ENCODE data around the gene FBXW7.
A peak's percentile ranks its signal among the peaks of the same experiment; 100 is the strongest.
"Not testable (repeated sequence)": the region's sequence is repeated elsewhere in the genome, so short reads cannot be mapped to it uniquely, and the experiment has no call there.

FBXW7 gene

GRCh38 chr4:152535903-152536544, at the start of gene FBXW7:
Gene FBXW7, minus strand, starts transcription at chr4:152536092. Its CDS starts 124,289 bp downstream, at chr4:152411803.
- DNase-seq: peak; percentile 99

- DNase-seq: no peak
These were observed 49.1 kb upstream of the FBXW7 start for GRCh38 chr4:152585023-152585441.

GRCh38 chr4:152581536-152582160, 45.8 kb upstream of the FBXW7 start:
- DNase-seq: no peak

- DNase-seq: no peak
These were observed 44.0 kb upstream of the FBXW7 start for GRCh38 chr4:152579916-152580315.

- no peak for DNase-seq
These were observed 43.3 kb upstream of the FBXW7 start for GRCh38 chr4:152579107-152579764.

- DNase-seq: no peak
These were observed 42.8 kb upstream of the FBXW7 start for GRCh38 chr4:152578670-152579069.

GRCh38 chr4:152577708-152578396, 42.0 kb upstream of the FBXW7 start:
- DNase-seq: no peak

- no peak for DNase-seq
These were observed 39.6 kb upstream of the FBXW7 start for GRCh38 chr4:152575533-152575932.

- DNase-seq: no peak
These were observed 38.0 kb upstream of the FBXW7 start for GRCh38 chr4:152573861-152574260.

GRCh38 chr4:152572417-152573086, 36.7 kb upstream of the FBXW7 start:
- no peak for DNase-seq

GRCh38 chr4:152571770-152572169, 35.9 kb upstream of the FBXW7 start:
- DNase-seq: no peak

GRCh38 chr4:152571296-152571695, 35.4 kb upstream of the FBXW7 start:
- DNase-seq: no peak

GRCh38 chr4:152565333-152565732, 29.4 kb upstream of the FBXW7 start:
- DNase-seq: no peak

GRCh38 chr4:152564336-152564735, 28.4 kb upstream of the FBXW7 start:
- no peak for DNase-seq

GRCh38 chr4:152563209-152563608, 27.3 kb upstream of the FBXW7 start:
- no peak for DNase-seq

GRCh38 chr4:152559641-152560040, 23.7 kb upstream of the FBXW7 start:
- DNase-seq: no peak

GRCh38 chr4:152558396-152558795, 22.5 kb upstream of the FBXW7 start:
- DNase-seq: no peak

- DNase-seq: no peak
These were observed 20.9 kb upstream of the FBXW7 start for GRCh38 chr4:152556834-152557233.

GRCh38 chr4:152556283-152556682, 20.4 kb upstream of the FBXW7 start:
- DNase-seq: no peak

- DNase-seq: no peak
These were observed 18.9 kb upstream of the FBXW7 start for GRCh38 chr4:152554742-152555141.

- DNase-seq: not testable (repeated sequence)
These were observed 14.8 kb upstream of the FBXW7 start for GRCh38 chr4:152550687-152551086.

GRCh38 chr4:152545088-152545487, 9.2 kb upstream of the FBXW7 start:
- DNase-seq: no peak

GRCh38 chr4:152544533-152544932, 8.6 kb upstream of the FBXW7 start:
- not testable (repeated sequence) for DNase-seq
